Measurements from ENCODE around the gene CD96. TPM values are rescaled to one million over a fixed set of nuclear protein-coding genes. Genes with fewer than 3 reads are reported as not detected.

CD96 gene
- total RNA-seq, 2 donors from 2014 or later = 88.9 to 99.6 TPM

- DNase-seq = no peak
- H3K27ac Mint-ChIP-seq = peak overlapping the region; percentile 100
- H3K4me3 Mint-ChIP-seq = peak overlapping the region; percentile 54 to 63
- no peak for ATAC-seq (replicated peaks in 1 of 2)
- no peaks in the 10 kb centered on the region for H3K9me3 Mint-ChIP-seq
- H3K27me3 Mint-ChIP-seq (ENCODE audit: low read depth) = no peaks in the 10 kb centered on the region
- peaks cover 16 to 27% of the 10 kb centered on the region in 2 donors for H3K36me3 Mint-ChIP-seq (ENCODE audit: insufficient read depth in 2 of 2)
- H3K4me1 Mint-ChIP-seq (ENCODE audit: low read depth) = peaks cover 94% of the 10 kb centered on the region
Measured at GRCh38 chr3:111603679-111604078, 61.7 kb downstream of the CD96 start.

GRCh38 chr3:111604119-111604518, 62.1 kb downstream of the CD96 start:
- peak overlapping the region; percentile 100 for H3K27ac Mint-ChIP-seq

GRCh38 chr3:111605018-111605417, 63.0 kb downstream of the CD96 start:
- Mint-ChIP-seq H3K9me3 (no peaks in the 10 kb centered on the region), H3K27me3 (ENCODE audit: low read depth) (no peaks in the 10 kb centered on the region), H3K27ac (peak overlapping the region; percentile 100), H3K4me3 (peak overlapping the region; percentile 54 to 63), H3K36me3 (ENCODE audit: insufficient read depth in 2 of 2) (peaks cover 17 to 26% of the 10 kb centered on the region in 2 donors), H3K4me1 (ENCODE audit: low read depth) (peaks cover 99% of the 10 kb centered on the region)
- peak in 1 of 2 donors; percentile 38 for DNase-seq
- ATAC-seq (replicated peaks in 1 of 2) = peak; percentile 61 to 67

More at GRCh38 chr3:111604119-111604518, 62.1 kb downstream of the CD96 start:
- Mint-ChIP-seq H3K4me1 (ENCODE audit: low read depth) (peaks cover 98% of the 10 kb centered on the region), H3K27me3 (ENCODE audit: low read depth) (no peaks in the 10 kb centered on the region), H3K36me3 (ENCODE audit: insufficient read depth in 2 of 2) (peaks cover 20 to 29% of the 10 kb centered on the region in 2 donors), H3K4me3 (peak overlapping the region; percentile 54 to 63), H3K9me3 (no peaks in the 10 kb centered on the region)
- ATAC-seq (replicated peaks in 1 of 2) (peak; percentile 69 to 72), DNase-seq (peak; percentile 61 to 74)

GRCh38 chr3:111605493-111605892, 63.5 kb downstream of the CD96 start:
- peak overlapping the region; percentile 100 for H3K27ac Mint-ChIP-seq
- ATAC-seq (replicated peaks in 1 of 2) (peak; percentile 25 to 38), DNase-seq (no peak)
- H3K9me3 Mint-ChIP-seq = no peaks in the 10 kb centered on the region
- peaks cover 13 to 23% of the 10 kb centered on the region in 2 donors for H3K36me3 Mint-ChIP-seq (ENCODE audit: insufficient read depth in 2 of 2)
- peak overlapping the region; percentile 50 to 63 for H3K4me3 Mint-ChIP-seq
- peaks cover 99% of the 10 kb centered on the region for H3K4me1 Mint-ChIP-seq (ENCODE audit: low read depth)
- H3K27me3 Mint-ChIP-seq (ENCODE audit: low read depth) = no peaks in the 10 kb centered on the region

GRCh38 chr3:111607240-111607920, 65.4 kb downstream of the CD96 start:
- Mint-ChIP-seq H3K36me3 (ENCODE audit: insufficient read depth in 2 of 2) (peaks cover 16 to 21% of the 10 kb centered on the region in 2 donors), H3K27me3 (ENCODE audit: low read depth) (no peaks in the 10 kb centered on the region), H3K4me1 (ENCODE audit: low read depth) (peaks cover 100% of the 10 kb centered on the region), H3K4me3 (peak overlapping the region; percentile 64 to 73), H3K27ac (peak overlapping the region; percentile 100), H3K9me3 (no peaks in the 10 kb centered on the region)
- DNase-seq (no peak), ATAC-seq (replicated peaks in 1 of 2) (no peak)

- Mint-ChIP-seq H3K27me3 (ENCODE audit: low read depth) (no peaks in the 10 kb centered on the region), H3K9me3 (no peaks in the 10 kb centered on the region), H3K4me1 (ENCODE audit: low read depth) (peaks cover 100% of the 10 kb centered on the region), H3K36me3 (ENCODE audit: insufficient read depth in 2 of 2) (peaks cover 16 to 21% of the 10 kb centered on the region in 2 donors), H3K4me3 (peak overlapping the region; percentile 64 to 73), H3K27ac (peak overlapping the region; percentile 100)
- peak; percentile 42 to 54 for ATAC-seq (replicated peaks in 1 of 2)
- no peak for DNase-seq
Measured at GRCh38 chr3:111608383-111608782, 66.4 kb downstream of the CD96 start.

- Mint-ChIP-seq H3K4me3 (peak overlapping the region; percentile 70 to 96), H3K4me1 (ENCODE audit: low read depth) (peaks cover 100% of the 10 kb centered on the region), H3K27me3 (ENCODE audit: low read depth) (no peaks in the 10 kb centered on the region), H3K27ac (peak overlapping the region; percentile 100), H3K9me3 (no peaks in the 10 kb centered on the region), H3K36me3 (ENCODE audit: insufficient read depth in 2 of 2) (peaks cover 18 to 23% of the 10 kb centered on the region in 2 donors)
- DNase-seq (no peak), ATAC-seq (replicated peaks in 1 of 2) (peak in 1 of 2 donors; percentile 5)
Measured at GRCh38 chr3:111609700-111610099, 67.7 kb downstream of the CD96 start.

GRCh38 chr3:111610189-111610588, 68.2 kb downstream of the CD96 start:
- Mint-ChIP-seq H3K4me1 (ENCODE audit: low read depth) (peaks cover 100% of the 10 kb centered on the region), H3K27ac (peak overlapping the region; percentile 100), H3K9me3 (no peaks in the 10 kb centered on the region), H3K4me3 (peak overlapping the region; percentile 70 to 96), H3K27me3 (ENCODE audit: low read depth) (no peaks in the 10 kb centered on the region), H3K36me3 (ENCODE audit: insufficient read depth in 2 of 2) (peaks cover 21 to 27% of the 10 kb centered on the region in 2 donors)
- DNase-seq (peak; percentile 45 to 59), ATAC-seq (replicated peaks in 1 of 2) (peak; percentile 58 to 65)

- Mint-ChIP-seq H3K9me3 (no peaks in the 10 kb centered on the region), H3K4me1 (ENCODE audit: low read depth) (peaks cover 100% of the 10 kb centered on the region)
- DNase-seq = peak; percentile 53 to 58
Measured at GRCh38 chr3:111610612-111611054, 68.6 kb downstream of the CD96 start.

GRCh38 chr3:111613294-111613693, 71.3 kb downstream of the CD96 start:
- DNase-seq = no peak
- Mint-ChIP-seq H3K27ac (peak overlapping the region; percentile 100), H3K36me3 (ENCODE audit: insufficient read depth in 2 of 2) (peaks cover 16 to 20% of the 10 kb centered on the region in 2 donors), H3K27me3 (ENCODE audit: low read depth) (no peaks in the 10 kb centered on the region), H3K4me1 (ENCODE audit: low read depth) (peaks cover 100% of the 10 kb centered on the region), H3K4me3 (peak overlapping the region; percentile 70 to 75), H3K9me3 (no peaks in the 10 kb centered on the region)
- ATAC-seq (replicated peaks in 1 of 2) = peak; percentile 1 to 8

More at GRCh38 chr3:111610612-111611054, 68.6 kb downstream of the CD96 start:
- peak; percentile 58 to 59 for ATAC-seq (replicated peaks in 1 of 2)
- peak overlapping the region; percentile 70 to 96 for H3K4me3 Mint-ChIP-seq
- H3K27me3 Mint-ChIP-seq (ENCODE audit: low read depth) = no peaks in the 10 kb centered on the region
- peak overlapping the region; percentile 100 for H3K27ac Mint-ChIP-seq
- peaks cover 21 to 27% of the 10 kb centered on the region in 2 donors for H3K36me3 Mint-ChIP-seq (ENCODE audit: insufficient read depth in 2 of 2)

GRCh38 chr3:111615880-111616279, 73.9 kb downstream of the CD96 start:
- H3K4me1 Mint-ChIP-seq (ENCODE audit: low read depth) = peaks cover 86% of the 10 kb centered on the region
- no peaks in the 10 kb centered on the region for H3K27me3 Mint-ChIP-seq (ENCODE audit: low read depth)
- ATAC-seq (replicated peaks in 1 of 2) (no peak), DNase-seq (no peak)
- no peaks in the 10 kb centered on the region for H3K9me3 Mint-ChIP-seq
- H3K27ac Mint-ChIP-seq = peak overlapping the region; percentile 100
- H3K4me3 Mint-ChIP-seq = peak overlapping the region; percentile 59 to 73
- peaks cover 12 to 13% of the 10 kb centered on the region in 2 donors for H3K36me3 Mint-ChIP-seq (ENCODE audit: insufficient read depth in 2 of 2)

- peaks cover 80% of the 10 kb centered on the region for H3K4me1 Mint-ChIP-seq (ENCODE audit: low read depth)
- peaks cover 10 to 11% of the 10 kb centered on the region in 2 donors for H3K36me3 Mint-ChIP-seq (ENCODE audit: insufficient read depth in 2 of 2)
- H3K4me3 Mint-ChIP-seq = peak overlapping the region; percentile 59 to 73
Measured at GRCh38 chr3:111616417-111617105, 74.6 kb downstream of the CD96 start.

GRCh38 chr3:111617406-111617805, 75.4 kb downstream of the CD96 start:
- H3K27ac Mint-ChIP-seq = peak overlapping the region; percentile 26
- no peaks in the 10 kb centered on the region for H3K9me3 Mint-ChIP-seq
- DNase-seq = peak in 1 of 2 donors; percentile 19
- ATAC-seq (replicated peaks in 1 of 2) = no peak
- peaks cover 71% of the 10 kb centered on the region for H3K4me1 Mint-ChIP-seq (ENCODE audit: low read depth)
- no peaks in the 10 kb centered on the region for H3K27me3 Mint-ChIP-seq (ENCODE audit: low read depth)
- peak overlapping the region in 1 of 2 donors; percentile 73 for H3K4me3 Mint-ChIP-seq
- H3K36me3 Mint-ChIP-seq (ENCODE audit: insufficient read depth in 2 of 2) = peaks cover 10 to 11% of the 10 kb centered on the region in 2 donors

More at GRCh38 chr3:111616417-111617105, 74.6 kb downstream of the CD96 start:
- no peaks in the 10 kb centered on the region for H3K9me3 Mint-ChIP-seq
- H3K27ac Mint-ChIP-seq = peak overlapping the region; percentile 100
- H3K27me3 Mint-ChIP-seq (ENCODE audit: low read depth) = no peaks in the 10 kb centered on the region
- ATAC-seq (replicated peaks in 1 of 2) (peak; percentile 88 to 92), DNase-seq (peak; percentile 76 to 80)

Data from activated T-cell treated with anti-CD3 and anti-CD28 coated beads, Interleukin-2, amount 50 U/mL, for 72 hours (primary cell).